Inflammatory macrophage treated with lipopolysaccharide for 4 hours (primary cell): ENCODE measurements around the gene FASLG.
"Not testable (repeated sequence)": the region's sequence is repeated elsewhere in the genome, so short reads cannot be mapped to it uniquely, and the experiment has no call there.

ENCODE experiments used
- DNase-seq: peaks from one replicate; pipeline ENCODE4 v3.0.0-alpha.2; 2020

The FASLG gene

DNA sequence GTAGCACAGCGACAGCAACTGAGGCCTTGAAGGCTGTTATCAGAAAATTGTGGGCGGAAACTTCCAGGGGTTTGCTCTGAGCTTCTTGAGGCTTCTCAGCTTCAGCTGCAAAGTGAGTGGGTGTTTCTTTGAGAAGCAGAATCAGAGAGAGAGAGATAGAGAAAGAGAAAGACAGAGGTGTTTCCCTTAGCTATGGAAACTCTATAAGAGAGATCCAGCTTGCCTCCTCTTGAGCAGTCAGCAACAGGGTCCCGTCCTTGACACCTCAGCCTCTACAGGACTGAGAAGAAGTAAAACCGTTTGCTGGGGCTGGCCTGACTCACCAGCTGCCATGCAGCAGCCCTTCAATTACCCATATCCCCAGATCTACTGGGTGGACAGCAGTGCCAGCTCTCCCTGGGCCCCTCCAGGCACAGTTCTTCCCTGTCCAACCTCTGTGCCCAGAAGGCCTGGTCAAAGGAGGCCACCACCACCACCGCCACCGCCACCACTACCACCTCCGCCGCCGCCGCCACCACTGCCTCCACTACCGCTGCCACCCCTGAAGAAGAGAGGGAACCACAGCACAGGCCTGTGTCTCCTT is at the start of gene FASLG:
Gene FASLG, plus strand, starts transcription at position 233 of the 583 bp plus-strand sequence. Its CDS starts 99 bp downstream, at position 332.
- DNase-seq = no peak

- peak; percentile 20 for DNase-seq
Measured at GRCh38 chr1:172609528-172609927, 49.4 kb upstream of the FASLG start.

DNA sequence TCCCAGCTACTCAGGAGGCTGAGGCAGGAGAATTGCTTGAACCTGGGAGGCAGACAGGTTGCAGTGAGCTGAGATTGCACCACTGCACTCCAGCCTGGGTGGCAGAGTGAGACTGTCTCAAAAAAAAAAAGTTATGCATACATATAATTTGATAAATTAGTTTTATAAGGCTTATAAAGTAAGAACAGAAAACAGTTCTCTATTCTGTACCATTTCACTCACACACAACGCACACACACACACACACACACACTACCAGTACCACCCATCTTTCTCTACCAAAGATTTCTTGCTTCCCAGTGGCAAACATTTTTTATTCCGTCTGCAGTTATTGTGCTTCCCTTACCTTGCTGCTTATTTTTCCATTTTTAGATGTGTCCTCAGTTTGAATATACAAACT is 46.4 kb upstream of the FASLG start:
- DNase-seq = no peak

DNA sequence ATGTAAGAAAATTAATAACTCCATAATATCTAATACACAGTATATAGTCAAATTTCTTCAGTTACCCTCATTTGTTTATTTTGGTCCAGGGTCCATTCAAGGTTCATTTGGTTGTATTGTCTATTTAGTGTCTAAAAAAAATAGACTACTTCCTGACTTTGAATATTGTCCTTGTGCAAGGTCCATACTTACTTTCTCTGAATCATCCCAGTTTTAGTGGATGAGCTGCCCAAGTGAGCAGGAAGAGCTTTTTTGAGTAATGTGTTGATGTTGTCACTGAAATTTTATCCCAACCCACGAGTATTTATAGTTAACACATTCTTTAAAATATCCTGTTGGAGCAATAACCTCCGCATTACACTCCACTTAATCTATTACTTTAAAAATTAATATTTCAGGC is 45.6 kb upstream of the FASLG start:
- DNase-seq = no peak

DNA sequence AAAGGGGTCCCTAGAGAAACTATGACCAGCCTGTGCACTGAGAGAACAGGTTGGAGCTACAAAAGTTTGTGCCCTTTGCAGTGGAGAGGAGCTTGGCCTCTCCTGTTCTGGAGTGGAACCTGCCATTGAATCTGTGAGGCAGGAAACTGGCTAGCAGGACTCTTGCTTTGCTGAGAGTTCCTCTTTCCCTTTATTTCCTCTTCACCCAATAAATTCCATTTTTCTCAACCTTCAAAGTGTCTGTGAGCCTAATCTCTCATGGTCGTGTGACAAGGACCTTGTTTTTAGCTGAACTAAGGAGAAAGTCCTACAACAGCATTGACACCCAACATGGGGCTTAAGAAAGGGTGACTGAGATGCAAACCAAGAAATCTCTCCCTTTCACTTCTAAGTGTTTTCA is 42.7 kb upstream of the FASLG start:
- DNase-seq = peak; percentile 27

- peak; percentile 34 for DNase-seq
Measured at GRCh38 chr1:172616636-172617035, 42.3 kb upstream of the FASLG start.

GRCh38 chr1:172620603-172621002 is 38.3 kb upstream of the FASLG start:
- not testable (repeated sequence) for DNase-seq

GRCh38 chr1:172622541-172622940 is 36.4 kb upstream of the FASLG start:
- peak; percentile 32 for DNase-seq

DNA sequence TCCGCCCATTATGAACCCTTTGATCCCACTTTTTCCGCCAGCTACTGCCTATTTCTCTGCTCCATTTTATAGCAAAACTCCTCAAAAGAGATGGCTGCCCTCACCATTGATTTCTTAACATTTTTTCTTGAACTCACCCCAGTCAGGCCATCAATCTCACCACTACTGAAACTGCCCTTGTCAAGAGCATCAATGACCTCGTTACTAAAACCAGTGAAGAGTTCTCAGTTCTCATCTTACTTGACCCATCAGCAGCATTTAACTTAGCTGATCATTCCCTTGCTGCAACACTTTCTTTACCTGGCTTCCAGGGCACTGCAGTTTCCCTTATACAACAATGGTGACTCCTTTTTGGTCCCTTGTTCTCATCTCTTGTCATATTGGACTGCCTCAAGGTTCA is 35.2 kb upstream of the FASLG start:
- DNase-seq = no peak

DNA sequence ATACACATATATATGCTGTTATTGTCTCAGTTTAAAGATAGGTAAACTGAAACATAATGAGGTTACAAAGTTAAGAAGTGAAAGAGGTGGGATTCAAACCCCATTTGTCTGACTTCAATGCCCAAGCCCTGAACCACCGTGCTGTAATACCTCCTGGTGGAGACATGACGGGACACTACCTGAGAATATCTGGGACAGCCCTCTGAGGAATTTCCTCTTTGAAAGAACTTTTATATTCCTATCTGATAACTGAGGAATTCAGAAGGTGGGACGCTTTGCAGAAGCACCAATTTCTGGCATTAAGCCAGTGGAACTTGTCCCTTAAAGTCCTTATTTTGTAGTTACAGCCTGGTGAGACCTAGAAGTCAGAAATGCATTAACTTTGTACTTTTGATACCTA is 32.1 kb upstream of the FASLG start:
- DNase-seq = no peak

DNA sequence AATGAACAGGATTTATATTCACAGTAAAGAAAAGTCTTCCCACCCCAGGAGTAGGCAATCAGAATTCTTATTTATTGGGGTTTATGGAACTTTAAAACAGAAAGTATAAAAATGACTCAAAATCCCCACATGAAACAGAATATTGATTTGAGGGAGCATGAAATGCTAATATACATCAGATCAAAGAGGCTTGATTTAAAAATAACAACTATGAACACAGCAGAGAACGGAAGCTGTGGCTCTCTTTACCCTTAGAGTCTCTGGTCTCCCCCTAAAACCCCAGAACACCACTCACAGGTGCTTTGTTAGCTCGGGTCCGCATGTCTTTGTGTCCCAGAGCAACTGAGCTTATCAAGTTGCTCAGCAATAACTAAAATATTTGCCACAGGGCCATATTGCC is 31.2 kb upstream of the FASLG start:
- DNase-seq = no peak

DNA sequence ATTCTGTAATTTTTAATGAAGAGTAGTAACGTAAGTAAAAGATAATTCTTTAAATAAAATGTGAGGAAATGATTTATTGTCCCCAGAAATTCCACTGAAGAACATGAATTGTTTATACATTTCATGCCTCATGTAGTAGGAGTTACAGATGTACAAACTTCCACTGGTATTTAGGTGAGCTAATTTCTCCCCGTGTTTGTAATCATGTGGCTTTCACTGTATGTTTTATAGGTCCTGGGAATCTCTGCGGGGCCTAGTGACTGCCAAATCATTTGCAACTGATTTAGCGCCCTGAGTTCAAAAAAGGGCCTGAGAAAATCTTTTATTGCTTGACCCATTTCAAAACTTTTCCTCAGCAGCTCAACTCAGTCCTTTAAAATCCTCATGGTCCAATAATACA is 30.5 kb upstream of the FASLG start:
- no peak for DNase-seq

GRCh38 chr1:172629170-172629569 is 29.7 kb upstream of the FASLG start:
- no peak for DNase-seq

DNA sequence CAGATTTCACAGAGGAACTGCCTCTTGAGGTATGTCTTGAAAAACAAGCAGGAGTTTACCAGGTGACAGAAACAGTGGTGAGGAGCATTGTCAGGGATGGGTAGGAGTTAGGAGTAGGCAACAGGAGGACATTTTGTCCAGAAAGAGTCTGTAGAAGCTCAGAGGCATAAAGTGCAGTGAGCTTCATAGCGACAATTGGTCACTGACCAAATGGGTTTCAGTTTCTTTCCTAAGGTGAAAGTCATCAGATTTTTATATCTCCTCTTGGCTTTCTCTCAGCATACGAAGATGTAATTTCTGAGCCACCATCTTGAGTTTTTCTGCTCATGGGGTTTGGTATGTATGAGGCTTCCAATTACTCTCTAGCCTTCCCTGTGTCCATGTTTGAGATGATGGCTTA is 29.3 kb upstream of the FASLG start:
- DNase-seq = peak; percentile 6

- peak; percentile 23 for DNase-seq
Measured at GRCh38 chr1:172630056-172630818, 28.7 kb upstream of the FASLG start.

GRCh38 chr1:172630868-172631267 is 28.0 kb upstream of the FASLG start:
- DNase-seq = no peak

GRCh38 chr1:172637522-172637921 is 21.4 kb upstream of the FASLG start:
- DNase-seq = peak; percentile 35

DNA sequence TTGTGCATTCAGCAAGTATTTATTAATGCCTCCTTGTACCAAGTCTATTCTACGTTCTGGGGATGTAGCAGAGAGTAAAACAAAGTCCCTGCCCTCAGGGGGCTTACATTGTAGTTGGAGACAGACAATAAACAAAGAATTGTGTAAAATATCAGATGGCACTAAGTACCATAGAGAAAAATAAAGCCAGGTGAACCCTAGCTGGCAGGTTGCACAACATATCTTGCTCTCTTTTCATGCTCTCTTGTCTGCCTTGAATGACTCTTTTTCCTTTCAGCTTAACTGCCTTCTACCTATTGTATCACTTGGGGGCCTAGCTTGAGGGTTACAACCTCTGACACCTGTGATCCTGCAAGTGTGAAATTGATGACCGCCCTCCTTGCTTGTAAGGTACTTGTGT is 20.7 kb upstream of the FASLG start:
- no peak for DNase-seq

DNA sequence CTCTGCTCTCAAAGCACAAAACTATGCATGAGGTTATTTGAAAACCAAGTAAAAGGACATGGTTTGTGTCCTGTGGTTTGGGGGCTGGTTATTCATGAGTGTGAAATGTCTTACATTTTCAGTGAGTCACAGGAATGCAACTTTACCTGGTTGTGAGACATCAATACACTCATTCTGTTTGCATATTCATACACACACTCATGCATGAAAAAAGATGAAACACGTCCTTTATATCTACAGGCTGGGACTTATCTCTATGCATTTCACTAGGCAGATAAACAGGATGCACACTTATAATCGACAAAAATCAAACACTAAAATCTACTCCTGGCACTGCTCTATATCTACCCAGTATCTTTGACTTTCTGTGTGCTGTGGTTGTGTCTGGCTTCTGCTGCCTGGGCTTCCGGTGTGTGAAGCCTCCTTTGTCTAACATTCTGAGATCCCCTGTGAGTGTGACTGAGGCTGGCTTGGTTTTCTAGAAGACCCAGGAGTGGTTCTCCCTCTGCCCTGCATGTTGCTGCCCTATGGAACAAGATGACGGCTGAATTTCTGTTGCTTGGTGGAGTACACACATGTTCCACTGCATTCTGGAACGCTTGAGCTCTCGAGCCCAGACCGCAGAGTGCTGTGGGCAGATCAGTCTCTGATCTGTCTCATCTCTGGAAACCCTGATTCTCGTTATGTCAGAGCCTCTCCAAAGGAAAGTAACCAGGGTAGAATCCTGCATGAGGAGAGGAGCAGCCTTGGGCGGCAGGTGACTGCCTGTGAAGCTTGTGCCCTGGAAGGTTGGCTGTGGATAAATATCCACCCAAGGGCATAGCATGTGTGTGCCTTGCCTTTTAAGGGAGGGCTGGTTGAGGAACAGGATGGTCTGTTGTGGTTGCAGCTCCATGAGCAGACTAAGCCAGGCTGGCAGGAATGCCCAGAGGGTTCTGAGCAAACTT is 19.7 kb upstream of the FASLG start:
- no peak for DNase-seq

DNA sequence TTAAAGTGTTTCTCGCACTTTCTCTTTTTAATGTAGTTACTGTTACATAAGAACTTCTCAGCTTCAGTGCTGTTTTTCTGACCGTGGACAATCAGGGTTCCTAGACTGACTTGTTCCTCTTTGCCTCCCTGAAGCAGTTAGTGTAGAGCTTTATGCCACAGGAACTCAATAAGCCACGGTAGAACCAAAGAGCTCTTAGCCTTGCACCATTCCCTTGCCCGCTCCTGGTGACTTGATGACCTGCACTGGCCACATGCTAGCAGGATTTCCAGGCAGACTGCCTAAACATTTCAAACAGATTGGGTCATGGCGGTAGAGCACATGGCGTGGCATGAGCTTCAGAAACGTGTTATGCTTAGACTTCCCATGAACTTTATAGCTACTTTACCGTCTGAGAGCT is 18.8 kb upstream of the FASLG start:
- peak; percentile 21 for DNase-seq

- DNase-seq = no peak
Measured at GRCh38 chr1:172641492-172641891, 17.4 kb upstream of the FASLG start.

- no peak for DNase-seq
Measured at GRCh38 chr1:172642970-172643369, 15.9 kb upstream of the FASLG start.

DNA sequence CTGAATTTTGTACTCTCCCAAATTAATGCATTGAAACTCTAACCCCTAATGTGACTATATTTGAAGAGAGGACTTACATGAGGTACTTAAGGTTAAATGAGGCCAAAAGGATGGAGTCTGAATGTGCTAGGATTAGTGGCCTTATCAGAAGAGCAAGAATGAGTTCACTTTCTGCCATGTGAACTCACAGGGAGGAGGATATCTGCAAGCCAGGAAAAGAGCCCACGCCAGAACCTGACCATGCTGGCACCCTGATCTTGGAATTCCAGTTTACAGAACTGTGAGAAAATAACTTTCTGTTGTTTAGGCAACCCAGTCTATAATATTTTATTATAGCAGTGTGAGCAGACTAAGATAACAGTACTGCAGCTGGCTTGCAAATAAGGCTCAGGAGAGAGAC is 12.2 kb upstream of the FASLG start:
- DNase-seq = no peak

DNA sequence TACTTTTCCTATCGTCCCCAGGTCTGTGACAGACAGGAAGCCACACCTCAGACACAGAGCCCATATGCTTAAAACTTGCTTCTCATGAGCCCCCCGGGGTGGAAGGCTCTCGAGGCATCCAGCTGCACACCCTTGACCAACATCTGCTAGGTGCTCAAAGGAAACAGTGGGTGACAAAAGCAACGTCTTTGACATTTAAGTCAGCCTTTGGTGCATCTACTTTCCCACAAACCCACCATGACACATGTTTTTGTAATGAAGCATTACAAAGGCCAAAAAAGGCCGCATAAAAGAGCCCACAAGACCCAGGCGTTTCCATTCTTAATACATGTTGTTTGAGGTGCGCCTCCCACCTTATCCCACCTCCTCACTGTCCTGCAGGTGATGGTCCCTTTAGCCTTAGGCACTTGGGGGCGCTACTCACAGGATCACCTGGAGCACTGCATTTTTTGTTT is 11.8 kb upstream of the FASLG start:
- no peak for DNase-seq
